ENCODE data around the gene CASP3. TPM values are rescaled to one million over a fixed set of nuclear protein-coding genes. Genes with fewer than 3 reads are reported as not detected.

CASP3 gene
- total RNA-seq, 1 donor from 2014 or later: 12.1 TPM

DNA sequence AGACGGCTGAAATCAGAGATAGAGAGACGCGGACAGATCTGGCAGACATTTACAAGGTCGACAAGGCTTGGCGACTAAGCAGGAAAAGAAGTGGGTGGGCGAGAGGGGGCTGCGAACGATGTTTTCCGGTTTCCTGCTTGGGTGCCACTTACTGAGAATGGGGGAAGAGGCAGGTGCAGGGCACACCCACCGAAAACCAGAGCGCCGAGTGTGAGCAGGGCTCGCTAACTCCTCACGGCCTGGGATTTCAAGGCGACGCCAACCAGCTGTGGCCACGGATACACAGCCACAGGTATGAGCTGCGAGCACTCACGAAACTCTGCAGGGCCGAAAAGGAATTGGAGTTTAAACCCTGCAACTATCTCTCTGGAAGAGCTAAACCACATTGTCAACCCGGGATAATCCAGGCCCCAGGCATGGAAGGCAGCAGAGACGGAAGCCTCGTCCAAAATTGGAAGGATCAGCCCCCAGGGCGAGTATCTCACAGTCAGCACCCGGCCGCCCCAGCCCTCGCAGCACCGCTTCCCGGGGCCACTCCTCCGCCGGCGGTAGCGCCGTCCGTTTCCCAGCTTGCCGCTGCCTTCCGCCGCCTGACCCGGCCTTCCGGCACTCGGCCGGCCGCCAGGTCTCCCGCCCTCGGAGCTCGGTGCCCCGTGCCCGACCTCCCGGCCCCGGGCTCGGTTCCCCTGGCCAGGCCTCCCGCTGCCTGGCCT, 778 bp downstream of the CASP3 start:
- H3K4me3 ChIP-seq: peak overlapping the region; percentile 86
- H3K27ac ChIP-seq (replicated peaks): peak overlapping the region; percentile 98
- TF ChIP-seq, protein P1, sequence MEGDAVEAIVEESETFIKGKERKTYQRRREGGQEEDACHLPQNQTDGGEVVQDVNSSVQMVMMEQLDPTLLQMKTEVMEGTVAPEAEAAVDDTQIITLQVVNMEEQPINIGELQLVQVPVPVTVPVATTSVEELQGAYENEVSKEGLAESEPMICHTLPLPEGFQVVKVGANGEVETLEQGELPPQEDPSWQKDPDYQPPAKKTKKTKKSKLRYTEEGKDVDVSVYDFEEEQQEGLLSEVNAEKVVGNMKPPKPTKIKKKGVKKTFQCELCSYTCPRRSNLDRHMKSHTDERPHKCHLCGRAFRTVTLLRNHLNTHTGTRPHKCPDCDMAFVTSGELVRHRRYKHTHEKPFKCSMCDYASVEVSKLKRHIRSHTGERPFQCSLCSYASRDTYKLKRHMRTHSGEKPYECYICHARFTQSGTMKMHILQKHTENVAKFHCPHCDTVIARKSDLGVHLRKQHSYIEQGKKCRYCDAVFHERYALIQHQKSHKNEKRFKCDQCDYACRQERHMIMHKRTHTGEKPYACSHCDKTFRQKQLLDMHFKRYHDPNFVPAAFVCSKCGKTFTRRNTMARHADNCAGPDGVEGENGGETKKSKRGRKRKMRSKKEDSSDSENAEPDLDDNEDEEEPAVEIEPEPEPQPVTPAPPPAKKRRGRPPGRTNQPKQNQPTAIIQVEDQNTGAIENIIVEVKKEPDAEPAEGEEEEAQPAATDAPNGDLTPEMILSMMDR (IDR thresholded peaks at IDR 0.05; ENCODE audit: borderline replicate concordance): no peak
- DNase-seq: peak; percentile 74
- H3K27me3 ChIP-seq (ENCODE audit: low read depth): no peaks in the 10 kb centered on the region
- intact Hi-C loops (cut with micrococcal nuclease): no loop called here
- H3K4me1 ChIP-seq: peaks cover 71% of the 10 kb centered on the region
- H3K9me3 ChIP-seq (replicated peaks): no peaks in the 10 kb centered on the region
- no peaks in the 10 kb centered on the region for H3K36me3 ChIP-seq

DNA sequence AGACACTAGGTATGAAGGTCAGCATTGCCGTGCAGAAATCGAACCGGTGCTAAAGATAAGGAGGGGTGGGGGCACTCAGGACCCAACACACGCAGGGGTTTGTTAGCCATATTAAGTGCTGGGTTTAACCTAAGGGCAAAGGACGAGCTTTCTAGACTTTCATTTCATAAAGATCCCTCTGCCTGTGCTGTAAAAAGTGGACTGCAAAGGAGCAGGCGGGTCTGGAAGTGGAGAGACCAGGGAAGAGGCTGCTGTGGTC, 1.3 kb downstream of the CASP3 start:
- no peaks in the 10 kb centered on the region for H3K36me3 ChIP-seq
- TF ChIP-seq, protein P1 (IDR thresholded peaks at IDR 0.05; ENCODE audit: borderline replicate concordance): no peak
- no peaks in the 10 kb centered on the region for H3K27me3 ChIP-seq (ENCODE audit: low read depth)
- no peaks in the 10 kb centered on the region for H3K9me3 ChIP-seq (replicated peaks)
- intact Hi-C loops (cut with micrococcal nuclease): no loop called here
- peak overlapping the region; percentile 98 for H3K27ac ChIP-seq (replicated peaks)
- peaks cover 76% of the 10 kb centered on the region for H3K4me1 ChIP-seq
- H3K4me3 ChIP-seq: peak overlapping the region; percentile 86
- no peak for DNase-seq

DNA sequence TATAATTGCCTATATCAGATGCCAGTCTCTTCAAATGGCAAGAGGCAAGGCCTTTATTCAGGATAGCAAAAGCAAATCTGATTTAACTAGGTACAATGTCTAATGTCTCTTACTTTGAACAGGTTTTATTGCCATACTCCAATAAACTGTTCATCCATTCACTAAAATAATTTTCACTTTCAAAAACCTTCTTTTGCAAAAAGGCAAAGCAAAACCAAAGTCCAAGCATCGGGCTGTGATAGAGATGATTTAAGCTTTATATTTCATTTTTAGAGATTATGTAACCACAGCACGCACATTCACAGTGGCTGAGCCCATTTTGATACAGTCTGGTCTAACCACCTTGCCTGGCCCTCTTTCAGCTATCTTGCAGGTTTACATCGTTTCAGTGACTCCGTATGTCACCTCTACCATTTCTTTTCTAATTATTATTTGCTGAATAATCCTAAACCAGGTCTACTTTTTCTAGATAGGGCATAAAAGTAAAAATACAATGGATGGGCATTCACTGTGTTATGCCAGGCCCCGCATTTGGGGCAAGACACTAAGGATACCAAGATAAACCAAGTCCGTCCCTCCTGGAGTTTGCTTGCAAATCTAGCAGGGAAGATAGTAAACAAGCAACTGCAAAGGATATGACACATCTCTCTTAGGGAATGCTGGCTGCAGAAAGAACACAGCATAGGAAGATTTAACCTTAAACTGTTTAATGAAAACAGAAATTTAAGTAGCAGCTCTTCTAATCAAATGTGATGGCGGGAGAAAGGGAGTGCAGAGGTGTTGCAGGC, 1.8 kb downstream of the CASP3 start:
- peaks cover 81% of the 10 kb centered on the region for H3K4me1 ChIP-seq
- DNase-seq: no peak

DNA sequence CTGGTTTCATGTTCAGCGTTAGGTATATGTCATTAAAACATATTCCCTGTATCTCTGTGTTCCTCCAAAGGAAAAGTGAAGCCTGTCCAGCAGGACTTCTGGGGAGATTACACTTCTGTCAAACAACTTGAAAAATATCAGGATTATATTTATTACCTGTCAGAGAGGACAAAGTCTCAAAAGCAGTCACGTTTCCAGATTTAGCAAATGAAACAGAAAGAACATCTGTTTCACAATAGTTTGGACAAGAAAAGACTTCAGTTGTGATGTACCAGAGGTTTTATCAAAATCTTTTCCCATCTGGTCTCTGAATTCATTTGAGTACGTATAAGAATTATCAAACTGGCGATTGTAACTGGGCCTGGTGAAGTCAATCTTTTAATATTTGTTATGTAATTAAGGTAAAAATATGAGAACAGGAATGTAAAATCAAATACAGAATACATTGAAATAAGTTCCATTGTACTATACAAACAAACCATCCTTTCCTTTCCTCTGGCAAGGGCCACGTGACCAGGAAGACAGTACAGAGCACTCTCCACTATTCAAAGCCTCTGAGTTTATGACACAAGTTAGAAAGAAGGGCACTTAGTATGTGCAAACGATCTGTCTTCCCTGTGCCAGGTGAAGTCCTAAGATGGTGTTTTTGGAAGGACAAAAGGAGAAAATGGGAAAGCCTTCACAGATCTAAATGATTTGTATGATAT, 3.2 kb downstream of the CASP3 start:
- intact Hi-C loops (cut with micrococcal nuclease): no loop called here
- H3K4me3 ChIP-seq: no peak overlapping the region
- no peaks in the 10 kb centered on the region for H3K36me3 ChIP-seq
- peak overlapping the region; percentile 98 for H3K27ac ChIP-seq (replicated peaks)
- no peaks in the 10 kb centered on the region for H3K9me3 ChIP-seq (replicated peaks)
- TF ChIP-seq, protein P1 (IDR thresholded peaks at IDR 0.05; ENCODE audit: borderline replicate concordance): no peak
- H3K4me1 ChIP-seq: peaks cover 87% of the 10 kb centered on the region
- no peaks in the 10 kb centered on the region for H3K27me3 ChIP-seq (ENCODE audit: low read depth)
- no peak for DNase-seq

More for the DNA sequence above, 1.8 kb downstream of the CASP3 start:
- Histone ChIP-seq H3K27me3 (ENCODE audit: low read depth) (no peaks in the 10 kb centered on the region), H3K9me3 (replicated peaks) (no peaks in the 10 kb centered on the region), H3K27ac (replicated peaks) (peak overlapping the region; percentile 98), H3K4me3 (peak overlapping the region; percentile 86), H3K36me3 (no peaks in the 10 kb centered on the region)
- TF ChIP-seq, protein P1 (IDR thresholded peaks at IDR 0.05; ENCODE audit: borderline replicate concordance): no peak
- intact Hi-C loops (cut with micrococcal nuclease): no loop called here

DNA sequence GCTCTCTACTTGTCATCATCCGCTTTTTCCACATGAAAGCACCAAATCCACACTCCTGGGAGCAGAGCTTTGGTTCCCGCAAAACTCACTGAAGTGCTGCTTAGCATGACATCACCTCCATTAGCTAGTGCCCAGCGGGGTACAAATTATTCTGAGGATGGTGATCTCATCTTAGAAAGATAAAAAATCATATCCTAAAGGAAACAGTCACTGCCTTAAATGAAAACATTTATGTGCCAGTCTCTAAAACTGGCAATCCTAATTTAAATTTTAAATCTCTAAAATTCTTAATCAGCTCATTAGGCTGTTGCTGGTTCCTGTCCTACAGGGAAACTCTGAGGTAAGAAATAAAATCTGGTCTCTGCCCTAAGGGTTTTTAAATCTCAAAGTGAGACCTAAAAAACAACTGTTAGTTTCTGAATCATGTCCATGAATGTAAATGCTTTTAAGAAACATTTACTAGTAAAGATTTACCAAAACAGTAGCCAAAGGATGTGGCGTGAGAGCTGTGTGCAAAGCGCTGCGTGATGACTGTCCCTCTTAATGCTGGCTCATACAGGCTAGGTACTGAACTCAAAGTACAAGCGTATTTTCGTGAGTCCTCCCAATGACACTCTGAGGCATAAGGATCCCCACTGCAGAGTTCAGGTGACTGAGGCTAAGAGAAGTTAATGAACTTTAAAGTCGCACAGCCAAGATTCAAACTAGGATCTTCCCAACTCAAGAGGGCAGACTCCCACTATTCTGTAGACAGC, 4.5 kb downstream of the CASP3 start:
- TF ChIP-seq, protein P1 (IDR thresholded peaks at IDR 0.05; ENCODE audit: borderline replicate concordance): no peak
- no peaks in the 10 kb centered on the region for H3K36me3 ChIP-seq
- peaks cover 88% of the 10 kb centered on the region for H3K4me1 ChIP-seq
- H3K27ac ChIP-seq (replicated peaks): peak overlapping the region; percentile 98
- H3K4me3 ChIP-seq: no peak overlapping the region
- no peaks in the 10 kb centered on the region for H3K27me3 ChIP-seq (ENCODE audit: low read depth)
- no peak for DNase-seq
- intact Hi-C loops (cut with micrococcal nuclease): no loop called here
- H3K9me3 ChIP-seq (replicated peaks): no peaks in the 10 kb centered on the region
